Measurements from ENCODE around the gene KLHL14.
"Not testable (repeated sequence)": the region's sequence is repeated elsewhere in the genome, so short reads cannot be mapped to it uniquely, and the experiment has no call there.

Gene KLHL14, protein sequence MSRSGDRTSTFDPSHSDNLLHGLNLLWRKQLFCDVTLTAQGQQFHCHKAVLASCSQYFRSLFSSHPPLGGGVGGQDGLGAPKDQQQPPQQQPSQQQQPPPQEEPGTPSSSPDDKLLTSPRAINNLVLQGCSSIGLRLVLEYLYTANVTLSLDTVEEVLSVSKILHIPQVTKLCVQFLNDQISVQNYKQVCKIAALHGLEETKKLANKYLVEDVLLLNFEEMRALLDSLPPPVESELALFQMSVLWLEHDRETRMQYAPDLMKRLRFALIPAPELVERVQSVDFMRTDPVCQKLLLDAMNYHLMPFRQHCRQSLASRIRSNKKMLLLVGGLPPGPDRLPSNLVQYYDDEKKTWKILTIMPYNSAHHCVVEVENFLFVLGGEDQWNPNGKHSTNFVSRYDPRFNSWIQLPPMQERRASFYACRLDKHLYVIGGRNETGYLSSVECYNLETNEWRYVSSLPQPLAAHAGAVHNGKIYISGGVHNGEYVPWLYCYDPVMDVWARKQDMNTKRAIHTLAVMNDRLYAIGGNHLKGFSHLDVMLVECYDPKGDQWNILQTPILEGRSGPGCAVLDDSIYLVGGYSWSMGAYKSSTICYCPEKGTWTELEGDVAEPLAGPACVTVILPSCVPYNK

DNA sequence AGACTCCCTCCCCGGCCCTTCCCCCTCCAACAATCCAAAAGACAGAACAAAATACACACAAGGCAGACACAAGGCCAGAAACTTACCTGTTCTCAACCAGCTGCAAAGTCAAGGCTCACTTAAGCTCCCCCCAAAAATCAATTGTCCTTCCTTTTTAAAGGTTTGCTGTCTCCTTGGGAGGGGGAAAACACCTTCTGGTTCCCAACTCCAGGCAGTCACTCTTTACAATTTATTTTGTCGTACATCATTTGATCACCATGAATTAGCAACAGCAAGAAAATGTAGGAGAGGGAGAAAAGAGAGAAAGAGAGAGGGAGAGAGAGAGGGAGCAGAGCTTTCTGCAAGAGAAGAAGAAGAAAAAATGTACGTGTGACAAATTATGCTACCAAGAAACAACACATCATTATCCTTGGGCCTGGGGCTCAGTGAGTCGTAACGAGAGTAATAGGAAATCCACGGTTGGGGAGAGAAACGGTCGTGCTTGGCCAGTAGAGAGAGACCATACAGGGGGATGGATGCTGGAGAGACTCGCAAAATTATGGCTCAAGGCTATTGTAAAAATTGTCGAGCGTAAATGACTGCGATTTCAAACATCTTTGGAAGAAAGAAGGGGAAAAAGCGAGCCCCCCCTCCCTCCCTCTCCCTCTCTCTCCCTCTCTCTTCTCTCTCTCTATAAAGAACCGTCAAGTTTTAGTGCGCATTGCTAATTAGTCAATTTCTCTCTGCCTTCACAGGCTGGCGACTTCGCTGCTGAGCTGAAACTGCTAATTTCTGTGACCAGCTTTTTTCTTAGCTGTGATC lies at the start of gene KLHL14:
KLHL14 (minus strand) TSS at position 443 of the 801 bp plus-strand sequence. CDS start 2,432 bp downstream, outside the sequence.
- DNase-seq, result no peak

DNA sequence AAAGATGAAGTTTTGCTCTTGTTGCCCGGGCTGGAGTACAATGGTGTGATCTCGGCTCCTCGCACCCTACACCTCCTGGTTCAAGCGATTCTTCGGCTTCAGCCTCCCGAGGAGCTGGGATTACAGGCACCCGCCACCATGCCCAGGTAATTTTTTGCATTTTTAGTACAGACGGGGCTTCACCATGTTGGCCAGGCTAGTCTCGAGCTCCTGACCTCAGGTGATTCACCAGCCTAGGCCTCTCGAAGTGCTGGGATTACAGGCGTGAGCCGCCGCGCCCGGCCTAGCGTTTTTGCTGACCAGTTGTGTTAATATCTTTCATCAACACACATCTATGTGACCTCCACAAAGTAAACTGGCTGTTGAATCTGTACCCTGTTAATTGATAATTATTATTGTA lies 49.4 kb upstream of the KLHL14 start:
- DNase-seq, result no peak

DNA sequence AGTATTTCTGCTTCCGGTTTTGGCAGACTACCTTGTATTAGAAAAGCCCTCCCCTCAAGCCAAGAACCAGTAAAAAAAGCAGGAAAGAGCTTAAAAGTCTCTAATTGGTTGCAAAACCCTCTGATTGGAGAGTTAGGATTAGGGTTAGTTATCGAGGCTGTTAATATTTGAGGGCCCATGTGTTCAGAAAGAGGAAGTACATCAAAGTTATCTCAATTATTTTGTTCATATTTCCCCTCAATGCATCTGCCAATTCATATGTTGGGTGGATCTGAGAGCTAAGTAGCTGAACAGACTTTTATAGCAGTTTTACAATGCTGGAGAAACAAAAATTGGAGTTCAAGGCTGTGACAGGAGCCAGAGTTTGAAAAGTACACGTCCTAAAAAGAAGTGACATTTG lies 43.1 kb upstream of the KLHL14 start:
- no peak for DNase-seq

DNA sequence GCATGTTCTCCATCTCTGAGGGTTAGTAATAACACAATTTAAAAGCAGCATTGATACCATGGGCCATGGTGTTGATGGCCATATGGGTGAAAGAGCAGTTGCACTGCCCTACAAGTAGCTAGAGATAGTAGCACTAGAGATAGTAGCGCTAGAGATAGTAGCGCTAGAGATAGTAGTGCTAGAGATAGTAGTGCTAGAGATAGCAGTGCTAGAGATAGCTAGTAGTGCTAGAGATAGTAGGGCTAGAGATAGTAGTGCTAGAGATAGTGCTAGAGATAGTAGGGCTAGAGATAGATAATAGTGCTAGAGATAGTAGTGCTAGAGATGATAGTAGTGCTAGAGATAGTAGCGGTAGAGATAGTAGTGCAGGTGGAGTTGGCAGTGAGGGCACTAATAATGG lies 39.5 kb upstream of the KLHL14 start:
- DNase-seq, result no peak

DNA sequence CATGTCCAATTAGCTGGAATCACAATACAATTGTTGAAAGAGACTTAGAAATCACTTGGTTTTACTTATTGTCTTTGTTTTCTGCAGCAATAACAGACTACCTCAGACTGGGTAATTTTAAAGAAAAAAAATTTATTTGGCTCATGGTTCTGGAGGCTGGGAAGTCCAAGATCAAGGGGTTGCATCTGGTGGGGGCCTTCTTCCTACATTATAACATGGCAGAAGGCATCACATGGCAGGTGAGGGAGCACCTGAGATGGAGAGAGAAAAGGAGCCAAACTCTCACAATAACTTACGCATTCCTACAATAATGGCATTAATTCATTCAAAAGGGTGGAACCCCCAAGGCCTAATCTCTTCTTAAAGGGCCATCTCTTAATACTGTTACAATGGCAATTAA lies 37.5 kb upstream of the KLHL14 start:
- DNase-seq, result no peak

DNA sequence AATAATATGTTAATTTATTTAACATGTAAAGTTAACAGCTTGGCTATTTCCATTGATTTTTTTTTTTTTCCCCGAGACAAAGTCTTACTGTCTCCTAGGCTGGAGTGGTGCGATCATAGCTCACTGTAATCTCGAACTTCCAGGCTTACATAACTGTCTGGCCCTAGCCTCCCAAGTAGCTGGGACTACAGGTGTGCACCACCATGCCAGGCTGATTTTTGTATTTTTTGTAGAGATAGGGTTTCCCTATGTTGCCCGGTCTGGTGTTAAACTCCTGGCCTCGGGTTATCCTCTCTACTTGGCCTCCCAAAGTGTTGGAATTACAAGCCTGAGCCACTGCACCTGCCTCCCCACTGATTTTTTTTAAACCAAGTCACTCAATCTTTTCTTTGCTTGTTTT lies 32.5 kb upstream of the KLHL14 start:
- no peak for DNase-seq

DNA sequence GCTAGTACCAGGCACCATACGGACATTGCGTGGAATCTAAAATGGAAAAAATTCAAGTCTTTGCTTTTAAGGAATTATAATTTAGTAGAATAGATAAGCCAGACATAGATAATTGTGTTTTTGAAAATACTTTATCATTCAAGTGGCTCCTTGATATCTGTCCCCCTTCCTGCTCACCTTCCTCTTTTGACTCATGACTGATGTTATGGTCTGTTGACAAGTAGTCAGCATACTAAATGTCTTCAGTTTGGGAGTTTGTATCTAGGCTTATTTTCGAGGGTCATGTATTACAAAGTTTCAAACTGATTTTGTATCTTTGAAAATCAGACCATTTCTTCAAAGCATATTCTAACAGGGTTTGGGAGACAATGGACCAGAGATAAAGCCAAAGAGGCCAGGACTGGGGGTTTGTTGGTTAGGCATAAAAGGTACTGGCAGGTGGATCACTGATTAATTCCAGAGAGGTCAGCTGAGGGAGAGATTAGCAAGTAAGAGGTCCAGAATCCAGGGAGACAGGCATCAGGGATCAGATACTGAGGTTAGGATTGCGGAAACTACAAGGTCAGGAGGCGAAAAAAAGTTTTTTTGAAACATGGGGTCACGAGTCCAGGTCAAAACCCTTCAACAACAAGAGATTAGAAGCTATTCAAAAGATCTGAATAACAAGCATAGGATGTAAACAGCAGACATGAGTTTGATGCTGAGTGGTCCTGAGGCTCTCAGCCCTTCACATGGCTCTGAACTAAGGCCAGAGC lies 31.5 kb upstream of the KLHL14 start:
- no peak for DNase-seq

DNA sequence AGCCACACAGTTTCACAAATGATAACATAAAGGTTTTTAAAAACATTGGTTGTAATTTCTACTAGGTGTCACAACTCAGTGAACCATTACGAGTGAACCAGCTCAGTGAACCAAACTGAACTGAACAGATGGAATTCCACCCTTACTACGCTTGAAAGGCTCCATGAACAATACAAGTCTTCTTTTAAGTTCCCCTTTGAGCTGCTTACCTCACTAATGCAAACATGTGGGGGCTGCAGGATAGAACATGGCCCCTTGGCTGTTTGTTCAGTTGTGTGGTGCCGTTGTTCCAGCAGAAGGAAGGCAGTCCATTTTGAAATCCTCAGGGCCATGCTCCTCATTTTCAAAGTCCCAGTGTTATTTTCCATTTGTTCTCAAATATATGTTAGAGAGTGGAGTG lies 30.7 kb upstream of the KLHL14 start:
- DNase-seq, result no peak

DNA sequence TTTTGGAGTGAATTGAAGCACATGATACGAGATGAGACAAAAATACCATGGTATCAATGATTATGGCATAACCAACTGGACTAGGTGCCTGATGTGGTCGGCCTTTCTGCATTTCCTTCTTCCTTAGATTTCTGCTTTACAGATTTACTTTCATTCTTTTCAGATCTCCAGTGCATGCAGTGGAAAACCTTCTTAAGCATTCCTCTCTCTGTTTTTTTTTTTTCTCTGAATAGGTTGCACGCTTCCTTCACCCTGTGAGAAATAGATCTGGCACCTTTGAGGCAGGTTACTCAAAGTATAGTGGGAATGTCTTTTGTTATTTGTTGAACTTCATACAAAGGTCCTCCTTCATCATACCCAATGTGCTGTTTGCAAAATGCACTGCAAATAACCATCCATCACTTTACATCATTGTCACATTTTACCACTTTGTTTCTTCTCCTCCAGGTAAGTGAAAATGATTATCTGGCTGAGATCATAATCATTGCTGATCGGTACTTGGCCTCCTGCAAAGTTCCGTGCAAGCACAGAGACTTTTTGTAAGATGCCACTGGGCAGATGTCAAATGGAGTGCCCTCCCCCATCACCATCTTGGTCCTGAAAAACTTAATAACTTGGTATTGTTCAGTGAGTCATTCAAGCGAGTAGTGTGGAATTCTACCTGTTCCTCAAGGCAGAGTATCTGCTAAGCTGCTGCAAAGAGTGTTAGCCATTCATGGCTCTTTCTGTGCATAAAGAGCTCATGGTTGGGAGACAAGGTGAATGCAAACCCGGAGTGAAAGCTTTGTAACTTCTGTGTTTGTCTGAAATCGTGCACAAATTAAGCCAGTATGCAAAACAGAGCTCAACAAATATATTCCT lies 30.0 kb upstream of the KLHL14 start:
- DNase-seq, result no peak

DNA sequence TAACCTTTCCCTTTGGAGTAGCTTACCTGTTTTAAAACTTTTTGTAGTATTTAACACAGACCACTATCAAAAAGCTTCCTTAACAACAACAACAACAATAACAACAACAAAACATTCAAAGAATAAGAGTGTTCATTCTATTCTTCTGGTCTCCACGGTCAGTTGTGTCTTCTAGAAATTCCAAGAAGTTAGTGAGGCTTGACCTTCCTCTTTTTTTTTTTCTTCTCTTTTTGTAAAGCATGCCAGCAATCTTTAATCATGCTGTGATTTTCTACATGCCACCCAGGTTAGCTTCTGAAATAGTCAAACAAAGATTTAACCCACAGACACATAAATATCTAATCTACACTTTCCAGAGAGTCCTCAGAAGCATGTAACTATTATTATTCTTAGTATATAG lies 28.4 kb upstream of the KLHL14 start:
- DNase-seq, result no peak

DNA sequence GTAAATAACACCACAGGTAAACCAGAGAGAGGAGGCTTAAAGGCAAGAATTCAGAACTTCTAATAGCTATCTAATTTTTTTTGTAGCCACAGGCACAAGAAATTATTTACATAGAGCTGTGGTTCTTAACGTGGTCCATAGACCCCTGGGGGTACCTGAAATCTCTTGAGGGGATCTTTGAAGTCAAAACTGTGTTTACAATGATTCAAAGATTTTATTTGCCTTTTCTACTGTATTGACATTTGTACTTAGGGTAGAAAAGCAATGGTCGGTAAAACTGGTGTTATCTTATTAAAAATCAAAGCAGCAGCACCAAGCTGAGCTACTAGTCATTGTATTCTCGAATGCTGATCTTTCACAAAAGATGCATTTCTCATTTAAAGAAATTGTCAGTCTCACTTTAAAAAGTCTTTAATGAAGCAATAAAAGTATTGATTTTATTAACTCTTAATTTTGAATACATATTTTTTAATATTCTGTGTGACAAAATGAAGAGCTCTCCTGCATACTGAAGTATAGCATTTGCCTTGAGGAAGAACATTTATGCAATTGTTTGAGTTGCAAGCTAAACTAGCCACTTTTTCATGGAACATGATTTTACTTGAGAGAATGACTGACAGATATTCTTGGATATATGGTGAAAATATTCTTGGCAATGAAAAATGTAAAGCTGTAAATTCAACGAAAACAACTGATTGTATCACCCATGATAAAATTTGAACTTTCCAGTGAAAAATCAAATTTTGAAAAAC lies 25.6 kb upstream of the KLHL14 start:
- DNase-seq, result no peak

DNA sequence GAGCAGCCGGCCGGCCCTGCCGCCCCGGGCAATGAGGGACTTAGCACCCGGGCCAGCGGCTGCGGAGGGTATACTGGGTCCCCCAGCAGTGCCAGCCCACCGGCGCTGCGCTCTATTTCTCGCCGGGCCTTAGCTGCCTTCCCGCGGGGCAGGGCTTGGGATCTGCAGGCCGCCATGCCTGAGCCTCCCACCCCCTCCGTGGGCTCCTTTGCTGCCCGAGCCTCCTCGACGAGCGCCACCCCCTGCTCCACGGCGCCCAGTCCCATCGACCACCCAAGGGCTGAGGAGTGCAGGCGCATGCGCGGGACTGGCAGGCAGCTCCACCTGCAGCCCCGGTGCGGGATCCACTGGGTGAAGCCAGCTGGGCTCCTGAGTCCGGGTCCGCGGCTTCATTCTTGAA lies 21.8 kb upstream of the KLHL14 start:
- DNase-seq, result not testable (repeated sequence)

DNA sequence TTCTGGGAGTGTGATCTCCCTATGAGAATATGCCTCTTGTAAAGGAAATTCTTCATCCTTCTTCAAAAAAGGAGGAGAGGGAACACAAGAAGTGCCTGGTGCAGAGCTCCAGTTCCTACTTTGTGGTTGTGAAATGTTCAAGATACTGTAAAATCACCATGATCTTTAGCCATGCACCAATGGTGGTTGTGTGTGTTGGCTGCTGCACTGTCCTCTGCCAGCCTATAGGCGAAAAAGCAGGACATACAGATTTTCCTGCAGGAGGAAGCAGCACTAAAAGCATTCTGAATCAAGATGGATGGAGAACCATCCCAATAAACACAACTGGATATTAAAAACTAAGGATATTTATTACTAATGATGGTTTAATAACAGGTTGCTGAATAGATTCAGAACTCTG lies 6.2 kb upstream of the KLHL14 start:
- DNase-seq, result no peak

DNA sequence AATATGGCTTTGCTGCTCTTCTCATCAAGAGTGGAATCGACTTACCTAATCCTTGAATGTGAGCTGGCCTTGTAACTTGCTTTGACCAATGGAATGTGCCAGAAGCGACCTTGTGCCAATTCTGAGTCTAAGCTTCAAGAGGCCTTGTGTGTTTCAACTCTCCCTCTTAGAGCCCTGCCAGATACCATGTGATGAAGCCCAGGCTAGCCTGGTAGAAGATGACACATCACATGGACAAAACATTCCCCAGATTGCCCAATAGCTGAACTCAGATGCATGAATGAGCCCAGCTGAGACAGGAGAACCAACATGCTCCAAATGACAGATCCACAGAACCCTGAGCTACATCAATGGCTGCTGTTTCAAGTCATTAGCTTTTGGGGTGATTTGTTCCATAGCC lies 4.2 kb upstream of the KLHL14 start:
- DNase-seq, result no peak

DNA sequence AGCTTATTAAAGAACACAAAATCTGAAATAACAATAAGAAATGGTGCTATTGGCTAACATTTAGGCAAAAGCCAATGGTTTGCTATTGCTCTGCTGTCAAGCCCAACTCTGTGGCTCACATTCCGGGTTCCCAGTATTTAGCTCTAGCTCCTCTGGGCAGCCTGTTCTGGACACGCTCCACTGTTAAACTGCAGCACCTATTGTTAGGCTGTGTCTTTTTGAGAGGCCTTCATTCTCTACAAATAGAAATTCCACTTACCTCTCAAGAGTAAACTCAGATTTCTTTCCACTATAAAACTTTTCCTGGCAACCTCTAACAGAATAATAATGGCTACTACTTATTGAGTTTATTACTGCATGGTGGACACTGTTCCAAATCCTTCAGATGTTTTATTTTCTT lies 3.7 kb upstream of the KLHL14 start:
- no peak for DNase-seq

DNA sequence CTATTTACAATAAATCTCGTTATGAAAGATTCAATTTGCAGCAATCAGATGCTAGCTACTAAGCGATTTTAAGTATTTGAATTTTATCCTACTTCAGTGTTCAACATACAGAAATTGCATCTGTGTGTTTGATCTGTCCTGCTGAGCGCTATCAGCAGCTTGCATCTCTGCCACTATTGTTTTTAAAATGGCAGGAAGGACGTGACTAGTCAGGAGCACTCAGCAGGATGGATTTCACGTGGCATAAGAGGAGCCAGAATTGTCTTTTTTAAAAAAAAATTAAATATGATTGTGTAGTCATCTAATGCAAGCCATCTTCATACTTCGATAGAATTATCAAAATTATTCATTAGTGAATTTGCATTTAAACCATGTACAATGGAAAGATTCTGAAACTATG lies 2.8 kb upstream of the KLHL14 start:
- DNase-seq, result no peak

DNA sequence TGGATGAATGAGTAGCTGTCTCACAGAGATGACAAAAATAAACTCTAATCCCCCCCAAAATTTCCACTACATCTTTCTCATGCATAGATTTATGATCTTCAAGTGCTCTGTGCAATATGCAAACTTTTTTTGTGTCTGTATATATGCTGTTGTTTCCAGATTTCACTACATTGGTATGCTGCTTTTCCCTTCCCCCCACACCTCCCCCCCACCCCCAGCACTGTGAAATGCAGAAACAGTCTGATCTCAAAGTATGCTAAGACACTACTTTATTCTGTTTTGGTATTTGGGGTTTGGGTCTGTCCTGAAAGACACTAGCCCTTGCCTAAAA lies 524 bp upstream of the KLHL14 start:
- DNase-seq, result no peak

DNA sequence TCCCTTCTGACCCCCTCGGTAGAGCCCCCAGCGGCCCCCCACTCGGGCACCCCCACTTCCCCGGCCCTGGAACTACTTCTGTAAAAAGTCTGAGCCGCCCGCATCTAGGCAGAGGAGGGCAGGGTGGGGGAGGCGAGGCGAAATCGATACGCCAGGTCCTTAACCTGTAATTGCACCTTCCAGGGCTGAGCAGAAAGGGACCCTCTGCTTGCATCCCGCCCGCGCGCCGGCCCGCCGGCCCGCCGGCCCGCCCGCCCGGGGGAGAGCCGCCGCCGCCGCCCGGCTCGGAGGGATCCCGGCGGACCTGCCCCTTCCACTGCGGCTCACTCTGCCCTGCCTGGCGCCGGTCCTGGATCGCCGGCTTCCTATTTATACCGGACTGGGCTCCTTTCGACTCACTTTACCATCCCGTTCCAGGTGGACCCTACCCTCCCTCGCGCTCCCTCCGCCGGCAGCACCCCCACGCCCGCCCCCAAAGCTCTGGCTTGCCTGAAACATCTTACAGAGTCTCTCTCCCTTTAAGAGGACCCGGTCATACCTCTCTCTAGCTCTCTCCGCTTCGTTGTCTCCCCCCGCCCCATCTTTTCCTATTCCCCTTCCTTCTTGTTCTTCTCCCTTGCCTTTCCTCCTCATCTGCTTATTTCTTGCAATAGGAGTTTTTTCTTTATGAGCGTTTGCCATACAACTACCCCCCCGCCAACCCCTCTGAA lies 797 bp downstream of the KLHL14 start:
- DNase-seq, result peak in 2 of 51 donors; percentile 5 to 7

DNA sequence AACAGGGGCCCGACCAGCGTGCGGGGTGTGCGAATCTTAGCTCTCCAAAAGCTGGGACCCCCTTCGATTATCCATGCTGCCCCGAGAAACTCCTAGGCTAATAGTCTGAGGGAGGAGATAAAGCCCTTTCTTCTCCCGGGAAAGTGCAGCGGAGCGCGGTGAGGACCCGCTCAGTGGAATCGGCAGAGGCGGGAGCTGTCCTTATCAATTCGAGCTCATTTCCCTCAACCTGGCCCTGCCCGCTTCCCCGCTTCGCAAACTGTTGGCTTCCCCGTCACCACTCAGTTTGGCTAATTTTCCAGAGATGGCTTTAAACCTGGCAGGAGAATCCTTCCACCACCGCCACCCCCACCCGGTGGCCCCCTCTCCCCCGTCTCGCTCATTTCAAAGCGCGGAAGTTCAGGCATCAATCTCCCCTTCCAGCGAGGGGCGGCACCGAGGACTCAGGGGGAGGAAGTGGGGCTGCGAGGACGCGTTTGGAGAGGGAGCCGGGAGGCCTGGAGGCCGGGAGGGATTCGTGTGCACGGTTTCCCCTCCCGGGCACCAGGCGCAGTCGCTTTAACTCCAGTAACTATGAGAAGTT lies 1.6 kb downstream of the KLHL14 start:
- DNase-seq, result peak in 2 of 51 donors; percentile 5 to 7

All from hypothalamus (tissue), 51 donors.